Lower lobe of right lung (tissue), 2 donors: ENCODE measurements around the gene RP9. TPM values are rescaled to one million over a fixed set of nuclear protein-coding genes. Genes with fewer than 3 reads are reported as not detected.

Experiments
- ATAC-seq, 2 donors: fragments of 200-7000 bp; cut with Tn5 transposase; one replicate each; pipeline ENCODE4 v1.9.1; 2020 to 2022; ENCODE audit warnings: mild to moderate bottlenecking in 2 of 2, moderate library complexity in 2 of 2
- DNase-seq: peaks from one replicate; pipeline ENCODE4 v3.0.0-alpha.2; 2020
- H3K27ac ChIP-seq: fragments of 200-600 bp; one replicate; pipeline ENCODE4 v1.8.0; 2022
- H3K27me3 ChIP-seq: fragments of 200-600 bp; one replicate; pipeline ENCODE4 v1.8.0; 2022; ENCODE audit warnings: low read depth
- H3K36me3 ChIP-seq: fragments of 200-600 bp; one replicate; pipeline ENCODE4 v1.8.0; 2022; ENCODE audit warnings: mild to moderate bottlenecking
- H3K4me1 ChIP-seq: fragments of 200-600 bp; one replicate; pipeline ENCODE4 v1.8.0; 2022
- H3K4me3 ChIP-seq: fragments of 200-600 bp; one replicate; pipeline ENCODE4 v1.8.0; 2022; ENCODE audit warnings: mild to moderate bottlenecking
- H3K9me3 ChIP-seq: fragments of 200-600 bp; one replicate; pipeline ENCODE4 v1.8.0; 2022
- intact Hi-C: fragments of 100-400 bp; cut with DNase I; formaldehyde crosslinking; loops from one replicate; pipeline ENCODE4 v1.11.0; 2022
- total RNA-seq: library from RNA; stranded (reverse); fragmentation: NEBNext Ultra II Directional; extraction: Animal tissue kit (Norgen Biotek cat#: 25700); gene quantifications from one replicate; pipeline ENCODE4 v1.2.1, GENCODE V29; 2021
- TF ChIP-seq, protein P1 (sequence below): fragments of 200-600 bp; IDR thresholded peaks from one replicate; pipeline ENCODE4 v1.8.0; 2022; ENCODE audit warnings: antibody characterized with exemption, mild to moderate bottlenecking
- donor health status: DM: no; HTN: yes; CAD: no; lungs with severe emphysema.

Gene RP9
- total RNA-seq, 1 donor from 2014 or later, result 11.6 TPM

DNA sequence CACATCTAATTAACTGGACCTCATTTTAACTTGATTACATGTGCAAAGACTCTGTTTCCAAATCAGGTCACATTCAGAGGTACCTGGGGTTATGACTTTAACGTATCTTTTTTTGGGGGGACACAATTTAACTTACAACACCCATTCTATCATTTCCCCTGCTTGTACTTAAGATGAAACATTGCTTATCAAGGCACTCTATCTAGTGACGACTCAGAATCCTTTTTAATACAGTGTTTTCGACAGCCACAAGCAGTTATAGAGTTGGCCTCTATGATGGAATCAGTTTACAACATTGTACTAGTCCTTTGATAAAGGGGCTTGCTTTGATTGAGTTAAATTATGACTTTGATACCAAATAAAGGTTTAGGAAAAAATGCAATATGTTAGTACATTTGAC, 42.9 kb upstream of the RP9 start:
- no peak overlapping the region for H3K4me3 ChIP-seq
- DNase-seq (no peak), ATAC-seq (no peak)
- intact Hi-C loops, result no loop called here
- H3K27ac ChIP-seq, result no peak overlapping the region
- no peaks in the 10 kb centered on the region for H3K36me3 ChIP-seq
- no peaks in the 10 kb centered on the region for H3K4me1 ChIP-seq
- H3K27me3 ChIP-seq, result no peaks in the 10 kb centered on the region
- no peaks in the 10 kb centered on the region for H3K9me3 ChIP-seq
- TF ChIP-seq, protein P1, sequence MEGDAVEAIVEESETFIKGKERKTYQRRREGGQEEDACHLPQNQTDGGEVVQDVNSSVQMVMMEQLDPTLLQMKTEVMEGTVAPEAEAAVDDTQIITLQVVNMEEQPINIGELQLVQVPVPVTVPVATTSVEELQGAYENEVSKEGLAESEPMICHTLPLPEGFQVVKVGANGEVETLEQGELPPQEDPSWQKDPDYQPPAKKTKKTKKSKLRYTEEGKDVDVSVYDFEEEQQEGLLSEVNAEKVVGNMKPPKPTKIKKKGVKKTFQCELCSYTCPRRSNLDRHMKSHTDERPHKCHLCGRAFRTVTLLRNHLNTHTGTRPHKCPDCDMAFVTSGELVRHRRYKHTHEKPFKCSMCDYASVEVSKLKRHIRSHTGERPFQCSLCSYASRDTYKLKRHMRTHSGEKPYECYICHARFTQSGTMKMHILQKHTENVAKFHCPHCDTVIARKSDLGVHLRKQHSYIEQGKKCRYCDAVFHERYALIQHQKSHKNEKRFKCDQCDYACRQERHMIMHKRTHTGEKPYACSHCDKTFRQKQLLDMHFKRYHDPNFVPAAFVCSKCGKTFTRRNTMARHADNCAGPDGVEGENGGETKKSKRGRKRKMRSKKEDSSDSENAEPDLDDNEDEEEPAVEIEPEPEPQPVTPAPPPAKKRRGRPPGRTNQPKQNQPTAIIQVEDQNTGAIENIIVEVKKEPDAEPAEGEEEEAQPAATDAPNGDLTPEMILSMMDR, result no peak

DNA sequence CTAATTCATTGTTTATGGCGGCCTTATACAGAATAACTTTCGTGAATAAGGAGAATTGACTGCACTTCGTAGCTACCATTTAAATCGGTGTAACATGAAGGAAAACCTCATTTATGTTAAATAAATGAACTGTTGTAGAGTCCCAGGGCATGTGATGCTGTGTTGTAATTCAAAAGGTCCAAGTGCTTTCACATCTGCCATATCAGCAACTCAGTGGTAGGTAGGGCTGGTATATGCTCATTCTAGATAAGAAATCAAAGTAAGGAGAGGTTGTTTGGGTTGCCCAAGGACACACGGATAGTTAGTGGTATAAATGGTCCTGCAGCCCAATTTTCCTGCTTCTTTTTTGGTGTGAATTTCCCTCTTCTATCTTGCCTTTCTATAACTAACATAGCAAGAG, 36.0 kb upstream of the RP9 start:
- H3K36me3 ChIP-seq, result no peaks in the 10 kb centered on the region
- ATAC-seq (no peak), DNase-seq (no peak)
- intact Hi-C loops, result no loop called here
- H3K4me1 ChIP-seq, result no peaks in the 10 kb centered on the region
- H3K27me3 ChIP-seq, result no peaks in the 10 kb centered on the region
- no peak overlapping the region for H3K4me3 ChIP-seq
- no peak overlapping the region for H3K27ac ChIP-seq
- H3K9me3 ChIP-seq, result peaks cover 4% of the 10 kb centered on the region
- TF ChIP-seq, protein P1, result no peak

DNA sequence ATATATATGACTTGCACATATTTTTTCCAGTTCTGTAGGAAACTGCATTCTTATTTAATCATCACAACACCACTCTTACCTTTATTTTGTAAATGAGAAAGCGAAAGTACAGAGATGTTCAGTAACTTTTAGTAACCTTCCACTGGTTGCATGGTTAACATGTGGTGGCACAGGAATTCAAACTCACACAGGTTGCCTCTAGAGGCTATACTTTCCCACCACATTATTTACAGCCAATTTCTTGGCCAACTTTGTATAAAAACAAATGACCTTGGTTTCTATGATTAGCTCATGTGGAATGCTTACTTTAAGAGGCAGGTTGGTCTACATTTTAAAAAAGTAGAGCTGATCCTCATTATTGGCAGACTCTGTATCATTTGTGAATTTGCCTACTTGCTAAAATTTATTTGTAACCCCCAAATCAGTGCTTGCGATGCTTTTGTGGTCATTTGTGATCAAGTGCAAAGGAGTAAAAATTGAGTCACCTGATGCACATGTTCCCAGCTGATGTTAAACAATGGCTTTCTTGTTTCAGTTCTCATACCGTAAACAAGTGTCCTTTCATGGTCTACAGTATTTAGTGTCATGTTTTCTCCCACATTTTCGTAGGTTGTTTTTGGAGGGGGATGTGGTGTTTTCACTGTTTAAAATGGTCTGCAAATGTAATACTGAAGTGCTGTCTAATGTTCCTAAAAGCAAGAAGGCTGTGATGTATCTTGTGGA, 35.0 kb upstream of the RP9 start:
- no peak for DNase-seq
- Histone ChIP-seq H3K36me3 (no peaks in the 10 kb centered on the region), H3K27me3 (no peaks in the 10 kb centered on the region), H3K4me3 (no peak overlapping the region), H3K4me1 (no peaks in the 10 kb centered on the region), H3K27ac (no peak overlapping the region), H3K9me3 (peaks cover 4% of the 10 kb centered on the region)
- intact Hi-C loops, result no loop called here
- TF ChIP-seq, protein P1, result no peak
- ATAC-seq, result no peak

DNA sequence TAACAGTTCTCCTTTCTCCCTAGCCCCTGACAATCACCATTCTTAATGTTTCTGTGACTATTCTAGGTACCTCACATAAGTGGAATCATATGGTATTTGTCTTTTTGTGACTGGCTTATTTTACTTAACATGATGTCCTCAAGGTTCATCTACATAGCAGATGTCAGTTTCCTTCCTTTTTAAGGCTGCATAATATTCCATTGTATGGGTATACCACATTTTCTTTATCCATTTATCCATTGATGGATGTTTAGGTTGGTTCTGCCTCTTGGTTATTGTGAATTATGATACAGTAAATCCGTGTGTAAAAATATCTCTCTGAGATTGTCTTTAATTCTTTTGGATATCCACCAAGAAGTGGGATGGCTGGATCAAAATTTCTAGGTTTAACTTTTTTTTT, 33.4 kb upstream of the RP9 start:
- no peak overlapping the region for H3K27ac ChIP-seq
- no peak overlapping the region for H3K4me3 ChIP-seq
- ATAC-seq, result no peak
- H3K9me3 ChIP-seq, result peaks cover 4% of the 10 kb centered on the region
- intact Hi-C loops, result no loop called here
- no peak for DNase-seq
- no peaks in the 10 kb centered on the region for H3K4me1 ChIP-seq
- TF ChIP-seq, protein P1, result no peak
- H3K27me3 ChIP-seq, result no peaks in the 10 kb centered on the region
- no peaks in the 10 kb centered on the region for H3K36me3 ChIP-seq

DNA sequence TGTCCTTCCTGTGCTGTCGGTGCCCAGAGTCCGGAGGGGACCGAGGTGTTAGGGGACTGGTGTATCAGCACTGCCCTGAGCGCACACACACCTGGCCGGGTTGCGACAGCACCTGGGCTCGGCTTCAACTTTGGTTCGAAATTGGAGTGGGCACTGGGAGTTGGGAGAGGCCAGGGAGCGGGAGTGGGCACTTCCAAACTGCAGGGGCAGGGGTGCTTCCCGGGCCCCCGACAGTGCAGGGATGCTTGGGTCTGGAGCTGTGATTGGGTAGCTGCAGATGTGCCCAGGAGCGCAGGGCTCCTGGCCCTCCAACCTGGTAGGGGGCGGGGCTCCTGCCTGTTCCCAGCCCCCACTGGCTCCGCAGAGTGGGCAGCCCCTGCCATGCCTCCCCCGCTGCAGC, 27.9 kb upstream of the RP9 start:
- Histone ChIP-seq H3K27ac (no peak overlapping the region), H3K36me3 (no peaks in the 10 kb centered on the region), H3K4me3 (no peak overlapping the region), H3K27me3 (no peaks in the 10 kb centered on the region), H3K4me1 (no peaks in the 10 kb centered on the region), H3K9me3 (no peaks in the 10 kb centered on the region)
- ATAC-seq, result no peak
- no peak for DNase-seq
- TF ChIP-seq, protein P1, result no peak
- intact Hi-C loops, result no loop called here
